K562 (cell line): ENCODE data around the gene ZNF521. TPM values are rescaled to one million over a fixed set of nuclear protein-coding genes. Genes with fewer than 3 reads are reported as not detected.

Experiments
- ATAC-seq: fragments of 200-7000 bp; cut with Tn5 transposase; 3 replicates; pipeline ENCODE4 v1.9.1; 2020; ENCODE audit warnings: moderate library complexity
- BruUV-seq: library from RNA; stranded (reverse); fragments of 400-500 nt; replicated peaks from 2 replicates; lab custom pipeline; 2021; lab: Mats Ljungman, UMichigan
- CTCF ChIA-PET: fragments of 300-600 bp; formaldehyde crosslinking; extraction: SDS; loops from one replicate; lab custom pipeline; 2021; ENCODE audit warnings: low intra/inter-chr PET ratio; lab: Yijun Ruan, JAX
- POLR2A ChIA-PET: fragments of 300-600, 350-650 bp; sonication (Branson Sonifier 250); formaldehyde crosslinking; extraction: SDS; loops from one replicate; lab custom pipeline; 2021; ENCODE audit warnings: antibody characterized with exemption, inconsistent platforms; lab: Yijun Ruan, JAX
- DNase-seq, 4 experiments: peaks; one replicate each; pipeline versions ENCODE4 v3.0.0 to v3.0.0-alpha.2; 2011 to 2018; ENCODE audit warnings: low spot score in 3 of 4, mixed read lengths in 3 of 4; ENCODE audit errors: extremely low read depth in 1 of 4
- FAIRE-seq: peaks from 2 replicates; lab custom pipeline; 2011; peaks lifted over from hg19 to GRCh38; lab: Jason Lieb, UNC
- H2AFZ ChIP-seq: 2 replicates; pipeline ENCODE4 v1.6.0; 2011; ENCODE audit warnings: low read depth, low read length, control low read depth, inconsistent platforms
- H3K27ac ChIP-seq: fragments of 200-600 bp; 3 replicates; pipeline ENCODE4 v1.8.0; 2011; ENCODE audit warnings: low read depth, mild to moderate bottlenecking, control low read depth, inconsistent platforms, low read length, moderate library complexity, mixed read lengths; ENCODE audit errors: extremely low read depth
- H3K27me3 ChIP-seq, 2 experiments: fragments of 300-600 bp in 1 of 2; 2 replicates in 1 of 2; 3 replicates in 1 of 2; pipeline versions ENCODE4 v1.6.0 to v1.8.0; 2011; ENCODE audit warnings: inconsistent platforms in 2 of 2, low read length in 2 of 2, mild to moderate bottlenecking in 1 of 2, mixed read lengths in 1 of 2, moderate library complexity in 1 of 2; ENCODE audit not compliant: control insufficient read depth in 2 of 2, insufficient read depth in 2 of 2
- H3K36me3 ChIP-seq: fragments of 300-600 bp; 3 replicates; pipeline ENCODE4 v1.8.0; 2011; ENCODE audit warnings: mild to moderate bottlenecking, low read length, inconsistent platforms; ENCODE audit not compliant: control insufficient read depth, insufficient read depth
- H3K4me1 ChIP-seq, 2 experiments: fragments of 200-600 bp in 1 of 2; replicated peaks in 1 of 2; 2 replicates in 1 of 2; 3 replicates in 1 of 2; pipeline versions ENCODE4 v1.5.1 to v1.8.0; 2011; ENCODE audit warnings: inconsistent platforms in 2 of 2, low read length in 2 of 2, mild to moderate bottlenecking in 1 of 2, mixed read lengths in 1 of 2, moderate library complexity in 1 of 2; ENCODE audit not compliant: control insufficient read depth in 2 of 2, insufficient read depth in 2 of 2
- H3K4me2 ChIP-seq: 2 replicates; pipeline ENCODE4 v1.6.1; 2011; ENCODE audit warnings: low read length, control low read depth, inconsistent platforms, mixed read lengths; ENCODE audit not compliant: insufficient read depth
- H3K4me3 ChIP-seq: fragments of 200-600 bp; sonication (generic), shearing (Covaris generic); 2 replicates; pipeline ENCODE4 v1.5.1; 2016; ENCODE audit warnings: control low read depth, inconsistent platforms
- H3K79me2 ChIP-seq: fragments of 200-600 bp; 3 replicates; pipeline ENCODE4 v1.8.0; 2011; ENCODE audit warnings: low read length, inconsistent platforms; ENCODE audit not compliant: control insufficient read depth, insufficient read depth
- H3K9ac ChIP-seq, 2 experiments: 2 replicates each; pipeline versions ENCODE4 v1.6.0 to v1.6.1; 2011; ENCODE audit warnings: low read depth in 2 of 2, low read length in 2 of 2, control low read depth in 1 of 2, inconsistent platforms in 1 of 2, mild to moderate bottlenecking in 1 of 2, mixed read lengths in 1 of 2; ENCODE audit not compliant: insufficient read depth in 1 of 2
- H3K9me1 ChIP-seq: one replicate; pipeline ENCODE4 v1.6.0; 2011; ENCODE audit warnings: inconsistent platforms, mild to moderate bottlenecking, low read length, moderate library complexity; ENCODE audit not compliant: control insufficient read depth, insufficient read depth
- H3K9me3 ChIP-seq: replicated peaks from 2 replicates; pipeline ENCODE4 v1.5.1; 2011; ENCODE audit warnings: low read depth, low read length, inconsistent platforms; ENCODE audit not compliant: control insufficient read depth, insufficient read depth
- H4K20me1 ChIP-seq: replicated peaks from 2 replicates; pipeline ENCODE4 v1.6.1; 2011; ENCODE audit warnings: low read length, inconsistent platforms, mixed read lengths; ENCODE audit not compliant: control insufficient read depth, insufficient read depth
- CBFA2T2 ChIP-seq: fragments of 450-650 bp; conservative IDR thresholded peaks from 2 replicates; pipeline ENCODE4 v1.6.1; 2017; ENCODE audit warnings: mild to moderate bottlenecking
- MAFF ChIP-seq: IDR thresholded peaks from 2 replicates; pipeline ENCODE4 v1.6.1; 2012; ENCODE audit warnings: low read length, improper control_type of control experiment
- MAFK ChIP-seq: IDR thresholded peaks from 2 replicates; pipeline ENCODE4 v1.6.1; 2011; ENCODE audit warnings: low read length, improper control_type of control experiment
- WGBS: fragments of 100-300 bp; shearing (Covaris generic); methylation state at CpG from one replicate; pipeline ENCODE4 v1.1.6; 2016; ENCODE audit warnings: low coverage, mixed read lengths; ENCODE audit not compliant: insufficient coverage; ENCODE audit errors: missing lambda C conversion rate; 5-methylcytosine and 5-hydroxymethylcytosine counted together
- in situ Hi-C: fragments of 300-500 bp; cut with MboI; formaldehyde crosslinking; loops from 4 replicates; pipeline ENCODE4 v1.15.0; 2018; ENCODE audit warnings: inconsistent platforms, mixed read lengths
- intact Hi-C: fragments of 100-400 bp; cut with micrococcal nuclease; formaldehyde crosslinking; loops from 2 replicates; pipeline ENCODE4 v1.14.2; 2022
- polyA plus RNA-seq, 8 experiments: library from polyadenylated mRNA; depleted of rRNA in 4 of 8; stranded (reverse) in 5 of 8; unstranded in 3 of 8; fragments of >200 nt; fragmentation: Nextera tagmentation in 2 of 8; fragmentation: Illumina TruSeq in 1 of 8; extraction: Ambion mirVana in 2 of 8; extraction: Trizol in 1 of 8; gene quantifications; 2 replicates each; pipeline versions ENCODE4 v1.2.1 to v1.2.3, GENCODE V29; 2011 to 2014; ENCODE audit warnings: inconsistent platforms in 1 of 8, missing spikeins in 1 of 8
- total RNA-seq, 7 experiments: library from RNA; depleted of rRNA in 6 of 7; stranded (reverse); fragments of >200 nt in 6 of 7; fragmentation: Illumina TruSeq in 2 of 7; extraction: Trizol in 2 of 7; gene quantifications; 2 replicates each; pipeline versions ENCODE4 v1.2.1 to v1.2.3, GENCODE V29; 2011 to 2021; ENCODE audit warnings: low replicate concordance in 1 of 7

ZNF521 gene
- total and polyA plus RNA-seq, 9 of the 15 experiments (the other 6 are each of a cell fraction or from before 2014, with no cell fraction given) = 1.2 to 5.8 (median 1.6) TPM

GRCh38 chr18:25164848-25165811, 186.8 kb downstream of the ZNF521 start:
- Histone ChIP-seq H3K36me3 (no peaks in the 10 kb centered on the region), H3K9ac (no peak overlapping the region), H3K4me3 (no peak overlapping the region), H3K4me1 (no peaks in the 10 kb centered on the region), H3K9me3 (no peaks in the 10 kb centered on the region), H4K20me1 (no peaks in the 10 kb centered on the region), H3K27ac (no peak overlapping the region), H2AFZ (no peak overlapping the region), H3K79me2 (no peaks in the 10 kb centered on the region)
- no TSS peak for BruUV-seq
- CTCF ChIA-PET = no interaction called here
- DNase-seq = no peak
- TF ChIP-seq MAFF (peak; percentile 24; the same call in 1 of the 2 replicates), MAFK (0 out of 2 replicates have a peak, but pooled peaks have one; percentile 31), CBFA2T2 (no peak)
- TF ChIP-seq, all 486 proteins: peak for 2
- 2% methylated on average over 10 of the region's 10 CpGs for WGBS
- intact Hi-C loops = no loop called here
- Histone ChIP-seq H3K9me1 (no peaks in the 10 kb centered on the region), H3K27me3 (no peaks in the 10 kb centered on the region), H3K4me2 (no peak overlapping the region)
- POLR2A ChIA-PET = interaction anchor here (0.6 to 1.0 kb wide), 3 partner anchors 9 to 123 kb away, joined by 3 to 4 read pairs (median 4); no protein-coding TSS in a partner anchor
- ATAC-seq (peak; percentile 77), FAIRE-seq (no peak)
- in situ Hi-C loops = no loop called here
